ENCODE measurements around the gene CALN1.

The CALN1 gene

DNA sequence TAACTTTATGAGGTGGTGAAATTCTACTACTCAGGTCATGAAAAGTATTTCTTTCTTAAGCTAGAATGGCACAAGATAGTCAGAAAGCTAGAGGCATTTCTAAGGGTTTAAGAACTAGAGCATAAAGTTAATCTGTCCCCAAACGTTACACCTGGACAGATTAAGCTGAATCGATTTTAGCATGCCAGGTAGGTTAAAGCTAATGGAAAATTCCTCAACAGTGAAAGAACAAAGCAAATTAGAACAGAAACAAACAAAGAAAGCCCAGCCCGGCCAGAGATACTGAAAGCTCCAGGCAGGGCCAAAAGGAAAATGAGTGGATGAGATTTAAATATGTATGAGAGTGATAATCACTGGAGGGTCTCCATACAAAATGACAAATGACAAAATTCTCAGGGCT is 293.8 kb downstream of the CALN1 start:
- peaks cover 0 to 6% of the 10 kb centered on the region in 2 donors for H3K9me3 Mint-ChIP-seq
- no peaks in the 10 kb centered on the region for H3K27me3 Mint-ChIP-seq
- DNase-seq = no peak
- H3K4me3 Mint-ChIP-seq = no peak overlapping the region
- no peaks in the 10 kb centered on the region for H3K4me1 Mint-ChIP-seq
- H3K27ac Mint-ChIP-seq = no peak overlapping the region
- H3K36me3 Mint-ChIP-seq = no peaks in the 10 kb centered on the region
- ATAC-seq (replicated peaks) = no peak

DNA sequence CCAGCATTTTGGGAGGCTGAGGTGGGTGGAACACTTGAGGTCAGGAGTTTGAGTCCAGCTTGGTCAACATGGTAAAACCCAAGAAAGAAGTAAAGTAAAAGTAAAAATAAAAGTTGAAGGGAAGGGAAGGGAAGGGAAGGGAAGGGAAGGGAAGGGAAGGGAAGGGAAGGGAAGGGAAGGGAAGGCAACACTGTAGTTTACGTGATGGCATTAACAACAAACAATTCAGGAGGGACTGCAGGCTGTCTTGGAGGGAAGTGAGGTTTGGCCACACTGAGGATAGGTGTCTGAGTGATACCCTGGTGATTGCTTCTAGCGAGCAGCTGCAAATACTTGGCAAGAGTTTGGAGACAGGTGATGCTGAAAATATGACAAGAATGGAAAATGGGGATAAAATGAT is 298.0 kb downstream of the CALN1 start:
- DNase-seq = no peak
- Mint-ChIP-seq H3K27ac (peak overlapping the region; percentile 4), H3K4me3 (peak overlapping the region in 1 of 2 donors; percentile 2), H3K9me3 (peaks cover 0 to 2% of the 10 kb centered on the region in 2 donors), H3K4me1 (no peaks in the 10 kb centered on the region), H3K36me3 (no peaks in the 10 kb centered on the region), H3K27me3 (no peaks in the 10 kb centered on the region)
- ATAC-seq (replicated peaks) = no peak

DNA sequence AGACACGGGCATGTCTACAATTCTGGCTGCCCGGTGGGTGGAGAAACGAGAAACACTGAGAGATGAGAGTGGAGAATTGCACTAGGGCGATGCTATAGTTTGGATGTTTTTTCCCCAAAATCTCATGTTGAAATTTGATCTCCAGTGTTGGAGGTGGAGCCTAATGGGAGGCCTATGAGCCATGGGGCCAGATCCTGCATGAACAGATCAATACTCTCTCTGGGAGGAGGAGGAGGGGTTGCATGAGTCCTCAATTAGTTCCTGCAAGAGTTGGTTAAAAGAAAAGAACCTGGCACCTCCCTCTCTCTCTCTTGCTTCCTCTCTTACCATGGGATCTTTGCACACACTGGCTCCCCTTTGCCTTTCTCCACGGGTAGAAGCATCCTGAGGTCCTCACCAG is 299.1 kb downstream of the CALN1 start:
- no peak overlapping the region for H3K4me3 Mint-ChIP-seq
- H3K36me3 Mint-ChIP-seq = no peaks in the 10 kb centered on the region
- peaks cover 5 to 7% of the 10 kb centered on the region in 2 donors for H3K9me3 Mint-ChIP-seq
- H3K27ac Mint-ChIP-seq = no peak overlapping the region
- no peaks in the 10 kb centered on the region for H3K4me1 Mint-ChIP-seq
- DNase-seq (no peak), ATAC-seq (replicated peaks) (no peak)
- no peaks in the 10 kb centered on the region for H3K27me3 Mint-ChIP-seq

DNA sequence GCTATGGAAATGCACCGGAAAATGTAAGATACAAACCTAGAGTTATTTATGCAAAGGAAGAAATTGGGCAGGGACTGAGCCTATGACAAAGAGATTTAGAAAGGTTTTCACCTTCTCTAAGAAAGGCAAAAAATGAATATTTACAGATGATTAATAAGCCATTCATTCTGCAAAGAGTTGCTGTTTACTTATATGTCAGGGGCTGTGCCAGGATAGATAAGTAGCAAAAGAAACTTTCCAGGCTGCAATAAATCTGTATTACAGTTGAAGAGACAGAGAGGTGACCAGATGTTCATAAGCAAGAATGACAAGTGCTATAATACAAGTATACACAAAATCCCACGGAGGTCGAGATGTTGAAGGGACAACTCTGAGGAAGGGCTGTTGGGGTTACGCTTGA is 299.6 kb downstream of the CALN1 start:
- no peak overlapping the region for H3K4me3 Mint-ChIP-seq
- H3K27ac Mint-ChIP-seq = no peak overlapping the region
- DNase-seq = no peak
- no peaks in the 10 kb centered on the region for H3K36me3 Mint-ChIP-seq
- ATAC-seq (replicated peaks) = no peak
- H3K27me3 Mint-ChIP-seq = no peaks in the 10 kb centered on the region
- peaks cover 8 to 11% of the 10 kb centered on the region in 2 donors for H3K9me3 Mint-ChIP-seq
- no peaks in the 10 kb centered on the region for H3K4me1 Mint-ChIP-seq

DNA sequence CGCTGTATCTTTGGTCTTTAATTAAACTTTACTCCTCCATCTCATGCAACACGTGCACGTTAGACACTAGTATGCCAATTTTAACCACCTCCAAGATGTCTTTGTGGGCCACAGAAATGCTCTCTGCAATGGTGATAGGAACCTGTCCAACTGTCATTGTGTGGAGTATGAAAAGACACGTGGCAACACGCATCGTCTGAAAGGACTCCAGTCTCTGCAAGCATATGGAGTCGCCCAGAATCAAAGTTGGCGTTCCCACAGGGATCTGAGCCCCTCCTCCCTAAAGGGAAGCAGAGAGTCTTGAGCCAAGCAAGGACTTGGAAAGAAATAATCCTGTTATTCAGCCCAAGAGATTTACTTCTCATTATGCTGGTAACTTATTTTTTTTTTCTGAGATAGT is 301.1 kb downstream of the CALN1 start:
- no peaks in the 10 kb centered on the region for H3K4me1 Mint-ChIP-seq
- H3K27me3 Mint-ChIP-seq = no peaks in the 10 kb centered on the region
- peaks cover 11 to 14% of the 10 kb centered on the region in 2 donors for H3K9me3 Mint-ChIP-seq
- H3K36me3 Mint-ChIP-seq = no peaks in the 10 kb centered on the region
- ATAC-seq (replicated peaks) = no peak
- no peak for DNase-seq
- H3K27ac Mint-ChIP-seq = no peak overlapping the region
- H3K4me3 Mint-ChIP-seq = no peak overlapping the region

DNA sequence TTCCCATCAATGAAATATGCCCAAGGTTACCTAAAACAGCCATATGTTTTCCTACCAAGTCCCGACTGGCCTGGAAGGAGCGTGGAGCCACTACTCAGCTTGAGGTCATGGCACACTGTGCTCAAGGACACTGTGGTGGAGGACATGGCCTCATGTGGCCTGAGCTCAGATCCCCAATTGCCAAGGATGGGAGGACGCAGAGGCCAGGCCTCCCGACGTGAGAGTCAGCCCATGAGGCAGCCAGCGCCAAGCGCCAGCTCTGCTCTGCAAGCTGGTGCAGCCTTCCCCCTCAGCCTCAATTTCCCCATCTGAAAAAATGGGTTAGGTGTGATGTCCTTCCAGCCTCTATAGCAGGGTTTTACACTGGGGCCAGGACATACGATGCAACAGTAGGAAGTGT is 302.6 kb downstream of the CALN1 start:
- no peaks in the 10 kb centered on the region for H3K4me1 Mint-ChIP-seq
- ATAC-seq (replicated peaks) (no peak), DNase-seq (no peak)
- H3K27me3 Mint-ChIP-seq = no peaks in the 10 kb centered on the region
- H3K4me3 Mint-ChIP-seq = no peak overlapping the region
- H3K9me3 Mint-ChIP-seq = peaks cover 11 to 14% of the 10 kb centered on the region in 2 donors
- no peaks in the 10 kb centered on the region for H3K36me3 Mint-ChIP-seq
- H3K27ac Mint-ChIP-seq = no peak overlapping the region

DNA sequence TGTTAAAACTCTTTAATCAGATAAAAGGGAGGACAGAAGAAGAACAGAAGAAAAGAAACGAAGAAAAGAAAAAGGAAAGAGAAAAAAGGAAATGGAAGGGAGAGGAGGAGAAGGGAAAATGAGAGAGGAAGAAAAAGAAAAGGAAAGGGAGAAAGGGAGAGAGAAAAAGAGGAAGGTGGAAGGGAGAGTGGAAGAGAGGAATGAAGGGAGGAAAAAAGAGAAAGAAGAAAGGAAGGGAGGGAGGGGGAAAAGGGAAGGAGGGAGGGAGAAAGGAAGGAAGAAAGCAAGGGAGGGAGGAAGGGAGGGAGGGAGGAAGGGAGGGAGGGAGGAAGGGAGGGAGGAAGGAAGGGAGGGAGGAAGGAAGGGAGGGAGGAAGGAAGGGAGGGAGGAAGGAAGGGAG is 305.7 kb downstream of the CALN1 start:
- Mint-ChIP-seq H3K27me3 (no peaks in the 10 kb centered on the region), H3K4me1 (no peaks in the 10 kb centered on the region), H3K27ac (no peak overlapping the region), H3K9me3 (peaks cover 11 to 14% of the 10 kb centered on the region in 2 donors), H3K36me3 (no peaks in the 10 kb centered on the region), H3K4me3 (no peak overlapping the region)
- ATAC-seq (replicated peaks) = no peak
- no peak for DNase-seq

DNA sequence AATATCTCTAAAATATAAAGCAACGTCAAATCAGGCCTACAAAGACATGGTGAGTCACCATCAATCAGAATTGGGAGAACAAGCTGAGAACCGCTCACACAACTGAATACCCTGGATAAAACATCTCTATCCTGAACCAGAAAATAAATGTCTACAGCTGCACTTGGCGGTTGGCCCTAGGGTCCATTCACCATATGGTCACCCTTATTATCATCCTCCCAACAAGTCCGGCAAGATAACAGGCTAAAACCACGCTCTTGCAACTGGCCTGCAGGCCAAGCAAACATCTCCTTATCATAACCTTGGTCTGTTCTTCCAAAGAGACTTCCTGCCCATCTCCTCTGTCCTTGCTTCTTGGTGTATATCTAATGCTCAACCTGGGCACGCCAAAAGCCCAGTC is 310.7 kb downstream of the CALN1 start:
- no peak overlapping the region for H3K27ac Mint-ChIP-seq
- peaks cover 3 to 4% of the 10 kb centered on the region in 2 donors for H3K9me3 Mint-ChIP-seq
- H3K27me3 Mint-ChIP-seq = no peaks in the 10 kb centered on the region
- no peak overlapping the region for H3K4me3 Mint-ChIP-seq
- DNase-seq = no peak
- no peaks in the 10 kb centered on the region for H3K36me3 Mint-ChIP-seq
- no peaks in the 10 kb centered on the region for H3K4me1 Mint-ChIP-seq
- no peak for ATAC-seq (replicated peaks)

DNA sequence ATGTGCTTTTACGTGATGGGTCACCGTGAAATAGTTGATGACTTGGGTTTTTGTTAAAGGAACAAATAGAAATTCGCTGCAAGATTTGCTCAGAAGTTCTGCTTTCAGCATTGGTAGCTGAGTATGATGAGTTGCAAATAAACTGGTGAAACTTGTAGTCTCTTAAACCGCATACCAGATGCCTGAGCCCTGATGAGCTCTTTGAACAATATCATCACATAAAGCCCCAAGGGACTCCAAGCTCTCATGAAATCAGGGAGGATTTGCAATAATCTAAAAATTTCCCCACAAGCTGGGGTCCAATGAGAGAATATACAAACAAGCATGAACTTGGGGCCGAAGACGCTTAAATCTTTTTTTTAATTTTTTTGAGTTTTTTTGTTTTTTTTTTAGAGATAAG is 312.4 kb downstream of the CALN1 start:
- no peaks in the 10 kb centered on the region for H3K36me3 Mint-ChIP-seq

DNA sequence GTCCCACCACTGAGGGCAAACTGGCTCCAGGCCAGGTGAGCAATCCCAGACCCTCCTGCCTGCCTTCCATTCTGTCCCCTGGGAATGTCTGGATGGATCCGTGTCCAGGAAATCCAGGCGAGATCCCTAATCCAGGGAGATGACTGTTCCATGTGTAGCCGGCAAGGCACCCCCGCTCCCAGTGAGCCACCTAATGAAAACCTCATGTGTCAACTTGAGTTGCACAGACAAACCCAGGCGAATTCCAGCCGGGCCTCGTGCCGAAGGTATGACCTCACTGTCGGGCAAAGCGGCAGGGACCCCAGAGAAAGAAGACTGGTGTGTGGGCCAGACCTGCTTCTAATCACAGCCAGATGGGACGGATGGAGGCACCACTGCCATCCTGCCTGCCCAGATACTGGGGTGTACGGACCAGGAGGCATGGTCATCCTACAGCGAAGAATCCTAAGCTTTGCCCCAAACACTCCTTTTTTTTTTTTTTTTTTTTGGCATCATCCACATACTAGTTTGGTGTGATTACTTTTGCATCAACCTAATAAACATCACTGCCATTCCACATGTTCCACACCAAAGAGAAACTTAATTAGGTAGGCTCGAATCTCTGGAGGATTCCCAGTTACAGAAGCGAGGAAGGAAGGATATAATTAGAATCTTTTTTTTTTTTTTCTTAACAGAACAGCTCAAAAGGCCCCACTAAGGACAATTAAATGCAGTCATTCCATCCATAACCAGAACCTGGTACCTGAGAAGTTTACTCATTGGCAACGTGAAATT is 313.1 kb downstream of the CALN1 start:
- no peaks in the 10 kb centered on the region for H3K9me3 Mint-ChIP-seq
- H3K36me3 Mint-ChIP-seq = no peaks in the 10 kb centered on the region
- H3K27me3 Mint-ChIP-seq = no peaks in the 10 kb centered on the region
- H3K4me1 Mint-ChIP-seq = no peaks in the 10 kb centered on the region
- ATAC-seq (replicated peaks) (no peak), DNase-seq (no peak)
- H3K4me3 Mint-ChIP-seq = no peak overlapping the region
- no peak overlapping the region for H3K27ac Mint-ChIP-seq

More for the DNA sequence above, 312.4 kb downstream of the CALN1 start:
- H3K27me3 Mint-ChIP-seq = no peaks in the 10 kb centered on the region
- H3K4me3 Mint-ChIP-seq = no peak overlapping the region
- ATAC-seq (replicated peaks) = no peak
- H3K4me1 Mint-ChIP-seq = no peaks in the 10 kb centered on the region
- no peaks in the 10 kb centered on the region for H3K9me3 Mint-ChIP-seq
- DNase-seq = no peak
- H3K27ac Mint-ChIP-seq = no peak overlapping the region

DNA sequence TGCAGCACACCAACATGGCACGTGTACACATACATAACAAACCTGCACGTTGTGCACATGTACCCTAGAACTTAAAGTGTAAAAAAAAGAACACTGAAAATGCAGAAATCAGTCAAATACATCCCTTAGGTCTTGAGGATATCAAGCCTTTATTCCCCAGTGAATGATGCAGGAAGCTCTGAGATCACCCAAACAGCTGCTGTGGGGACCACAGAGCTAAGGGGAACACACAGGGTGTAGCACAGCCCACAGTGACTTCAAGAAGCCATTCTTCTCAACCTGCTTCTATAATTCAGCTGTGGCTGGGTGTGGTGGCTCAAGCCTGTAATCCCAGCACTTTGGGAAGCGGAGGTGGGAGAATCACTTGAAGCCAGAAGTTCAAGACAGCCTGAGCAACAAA is 314.9 kb downstream of the CALN1 start:
- DNase-seq (no peak), ATAC-seq (replicated peaks) (no peak)
- H3K4me1 Mint-ChIP-seq = no peaks in the 10 kb centered on the region
- H3K27ac Mint-ChIP-seq = no peak overlapping the region
- H3K36me3 Mint-ChIP-seq = no peaks in the 10 kb centered on the region
- H3K27me3 Mint-ChIP-seq = no peaks in the 10 kb centered on the region
- H3K9me3 Mint-ChIP-seq = no peaks in the 10 kb centered on the region
- no peak overlapping the region for H3K4me3 Mint-ChIP-seq

DNA sequence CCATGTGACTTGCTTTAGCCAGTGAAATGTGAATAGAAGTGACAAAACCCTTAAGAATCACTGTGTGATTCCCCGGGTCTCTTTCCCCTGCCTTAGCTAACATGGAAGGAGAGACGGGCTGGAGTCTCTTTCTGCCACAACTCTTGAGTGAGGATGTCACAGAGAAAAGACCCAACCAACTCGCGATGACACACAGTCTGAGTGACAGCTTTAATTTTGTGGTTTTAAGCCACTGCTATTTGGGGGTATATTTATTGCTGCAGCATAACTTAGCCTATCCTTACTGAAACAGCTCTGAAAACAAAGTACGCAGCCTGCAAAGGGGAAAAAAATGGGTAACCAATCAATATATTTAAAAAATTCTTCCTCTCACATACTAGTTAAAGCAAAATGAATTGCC is 319.4 kb downstream of the CALN1 start:
- no peaks in the 10 kb centered on the region for H3K27me3 Mint-ChIP-seq
- DNase-seq (no peak), ATAC-seq (replicated peaks) (no peak)
- no peak overlapping the region for H3K4me3 Mint-ChIP-seq
- peaks cover 4 to 5% of the 10 kb centered on the region in 2 donors for H3K9me3 Mint-ChIP-seq
- no peak overlapping the region for H3K27ac Mint-ChIP-seq
- H3K36me3 Mint-ChIP-seq = no peaks in the 10 kb centered on the region
- no peaks in the 10 kb centered on the region for H3K4me1 Mint-ChIP-seq

DNA sequence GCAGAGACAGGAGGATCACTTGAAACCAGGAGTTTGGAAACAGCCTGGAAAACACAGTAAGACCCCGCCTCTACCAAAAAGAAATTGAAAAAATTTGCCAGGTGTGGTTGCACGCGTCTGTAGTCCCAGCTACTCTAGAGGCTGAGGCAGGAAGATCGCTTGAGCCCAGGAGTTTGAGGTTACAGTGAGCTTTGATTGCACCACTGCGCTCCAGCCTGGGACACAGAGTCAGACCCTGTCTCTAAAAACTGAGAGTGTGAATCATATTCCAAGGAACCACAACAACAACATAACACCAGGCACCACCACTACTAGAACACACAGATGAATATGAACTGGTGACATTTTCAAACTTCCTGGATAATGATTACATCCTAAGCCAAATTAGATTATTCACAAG is 324.2 kb downstream of the CALN1 start:
- Mint-ChIP-seq H3K4me3 (no peak overlapping the region), H3K9me3 (peaks cover 4 to 5% of the 10 kb centered on the region in 2 donors), H3K4me1 (no peaks in the 10 kb centered on the region), H3K27ac (no peak overlapping the region), H3K27me3 (no peaks in the 10 kb centered on the region), H3K36me3 (no peaks in the 10 kb centered on the region)
- DNase-seq = no peak
- no peak for ATAC-seq (replicated peaks)

DNA sequence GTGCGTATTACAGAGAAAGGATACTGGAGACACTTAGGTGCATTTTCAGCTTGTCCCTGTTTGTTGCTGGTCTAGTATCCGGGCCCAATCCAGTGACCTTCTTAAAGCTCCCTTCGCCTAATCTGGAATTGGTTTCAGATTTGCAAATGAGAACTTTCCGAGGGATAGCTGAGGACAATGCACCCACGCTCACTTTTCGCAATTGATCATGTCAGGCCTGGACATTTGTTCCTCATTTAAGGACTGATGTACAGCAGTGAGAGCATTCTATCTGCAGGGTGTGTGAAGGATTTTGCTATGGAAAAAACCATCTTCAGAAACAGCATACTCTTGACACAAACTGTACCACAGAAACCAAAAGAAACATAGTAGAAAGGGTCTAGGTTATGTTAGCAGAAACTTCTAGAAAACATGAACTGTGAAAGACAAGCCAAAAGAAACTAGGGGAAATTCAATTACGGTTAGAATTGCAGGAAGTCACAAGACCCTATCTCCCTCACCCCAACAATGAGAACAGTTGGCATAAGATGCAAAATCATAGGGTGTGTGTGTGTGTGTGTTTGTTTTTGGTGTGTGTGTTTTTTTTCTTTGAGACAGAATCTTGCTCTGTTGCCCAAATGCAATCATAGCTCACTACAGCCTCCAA is 331.1 kb downstream of the CALN1 start:
- ATAC-seq (replicated peaks) = no peak
- H3K4me3 Mint-ChIP-seq = no peak overlapping the region
- no peaks in the 10 kb centered on the region for H3K9me3 Mint-ChIP-seq
- no peak for DNase-seq
- H3K36me3 Mint-ChIP-seq = no peaks in the 10 kb centered on the region
- no peak overlapping the region for H3K27ac Mint-ChIP-seq
- no peaks in the 10 kb centered on the region for H3K27me3 Mint-ChIP-seq
- H3K4me1 Mint-ChIP-seq = peaks cover 6 to 10% of the 10 kb centered on the region in 2 donors

DNA sequence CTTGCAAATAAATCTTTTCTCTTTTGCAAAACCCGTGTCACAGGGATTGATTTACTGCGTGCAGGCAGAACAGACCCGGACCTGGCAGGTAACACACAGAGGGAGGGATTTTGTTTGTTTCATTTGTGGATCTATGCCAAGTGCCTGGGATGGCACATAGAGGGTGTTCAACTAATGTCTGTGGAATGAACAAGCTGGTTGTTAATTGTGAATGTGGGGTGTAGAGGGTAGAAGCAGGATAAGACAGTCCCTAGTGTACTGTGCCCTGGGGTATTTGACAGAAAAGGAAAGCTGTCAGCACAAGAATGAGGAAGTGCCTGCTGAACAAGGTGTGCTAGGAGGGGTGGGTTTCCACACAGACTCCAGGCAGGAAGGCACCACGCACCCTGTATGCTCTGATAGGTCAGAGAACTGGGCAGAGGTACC is 331.8 kb downstream of the CALN1 start:
- Mint-ChIP-seq H3K9me3 (no peaks in the 10 kb centered on the region), H3K4me3 (no peak overlapping the region), H3K36me3 (no peaks in the 10 kb centered on the region), H3K4me1 (peaks cover 6 to 10% of the 10 kb centered on the region in 2 donors), H3K27me3 (no peaks in the 10 kb centered on the region), H3K27ac (no peak overlapping the region)
- DNase-seq (no peak), ATAC-seq (replicated peaks) (peak; percentile 29 to 41)
